ENCODE results near the gene DNAJB12. TPM values are rescaled to one million over a fixed set of nuclear protein-coding genes. Genes with fewer than 3 reads are reported as not detected.
"Not testable (repeated sequence)": the region's sequence is repeated elsewhere in the genome, so short reads cannot be mapped to it uniquely, and the experiment has no call there.

Gene DNAJB12
- 10 to 100 TPM; 25.8 to 33.4 TPM for total RNA-seq
- long read RNA-seq, full-length matches to known transcripts = 47 of 111 reads
- long read RNA-seq, partial matches to known transcripts = 3 of 111 reads
- long read RNA-seq, other reads (novel, unspliced or antisense) = 61 of 111 reads

- intact Hi-C loops (cut with DNase I) = no loop called here
- peak; percentile 91 for DNase-seq
- ATAC-seq = peak; percentile 93
These were observed at the start of gene DNAJB12 for GRCh38 chr10:72354356-72355213. Gene DNAJB12, minus strand, starts transcription at chr10:72354919. Its CDS starts 22 bp downstream, at chr10:72354897.

- intact Hi-C loops (cut with DNase I); DNase-seq; ATAC-seq: not testable (repeated sequence)
These were observed 40.9 kb upstream of the DNAJB12 start for GRCh38 chr10:72395581-72395980.

- intact Hi-C loops (cut with DNase I) = no loop called here
- no peak for DNase-seq
- no peak for ATAC-seq
These were observed 37.9 kb upstream of the DNAJB12 start for GRCh38 chr10:72392571-72392970.

GRCh38 chr10:72390764-72391163 is 36.0 kb upstream of the DNAJB12 start:
- intact Hi-C loops (cut with DNase I) = no loop called here
- ATAC-seq (no peak), DNase-seq (no peak)

- DNase-seq (no peak), ATAC-seq (no peak)
- intact Hi-C loops (cut with DNase I) = loop anchor here in 1 of 2 donors (10.0 kb wide), 1 partner anchor 155 kb away; no protein-coding TSS in a partner anchor
These were observed 35.0 kb upstream of the DNAJB12 start for GRCh38 chr10:72389716-72390115.

- DNase-seq (no peak), ATAC-seq (no peak)
- intact Hi-C loops (cut with DNase I) = loop anchor here in 1 of 2 donors (10.0 kb wide), 1 partner anchor 156 kb away; no protein-coding TSS in a partner anchor
These were observed 34.3 kb upstream of the DNAJB12 start for GRCh38 chr10:72389014-72389413.

GRCh38 chr10:72388062-72388461 is 33.3 kb upstream of the DNAJB12 start:
- DNase-seq = no peak
- ATAC-seq = no peak
- intact Hi-C loops (cut with DNase I) = loop anchor here in 1 of 2 donors (10.0 kb wide), 1 partner anchor 157 kb away; no protein-coding TSS in a partner anchor

- ATAC-seq (no peak), DNase-seq (no peak)
- intact Hi-C loops (cut with DNase I) = loop anchor here in 1 of 2 donors (10.0 kb wide), 1 partner anchor 158 kb away; no protein-coding TSS in a partner anchor
These were observed 32.3 kb upstream of the DNAJB12 start for GRCh38 chr10:72386916-72387586.

- ATAC-seq = no peak
- intact Hi-C loops (cut with DNase I) = loop anchor here in 1 of 2 donors (10.0 kb wide), 1 partner anchor 159 kb away; no protein-coding TSS in a partner anchor
- no peak for DNase-seq
These were observed 31.0 kb upstream of the DNAJB12 start for GRCh38 chr10:72385724-72386123.

- not testable (repeated sequence) for DNase-seq, ATAC-seq
- intact Hi-C loops (cut with DNase I) = loop anchor here in 1 of 2 donors (10.0 kb wide), 1 partner anchor 160 kb away; no protein-coding TSS in a partner anchor
These were observed 30.3 kb upstream of the DNAJB12 start for GRCh38 chr10:72384982-72385381.

- ATAC-seq (no peak), DNase-seq (no peak)
- intact Hi-C loops (cut with DNase I) = loop anchor here in 1 of 2 donors (10.0 kb wide), 1 partner anchor 165 kb away; no protein-coding TSS in a partner anchor
These were observed 25.1 kb upstream of the DNAJB12 start for GRCh38 chr10:72379776-72380175.

- intact Hi-C loops (cut with DNase I) = no loop called here
- DNase-seq (no peak), ATAC-seq (no peak)
These were observed 24.3 kb upstream of the DNAJB12 start for GRCh38 chr10:72379062-72379461.

- intact Hi-C loops (cut with DNase I) = no loop called here
- peak; percentile 14 to 63 for ATAC-seq
- DNase-seq = no peak
These were observed 20.9 kb upstream of the DNAJB12 start for GRCh38 chr10:72375585-72375984.

- DNase-seq (no peak), ATAC-seq (peak in 1 of 2 donors; percentile 50)
- intact Hi-C loops (cut with DNase I) = no loop called here
These were observed 20.5 kb upstream of the DNAJB12 start for GRCh38 chr10:72375173-72375572.

GRCh38 chr10:72370201-72370722 is 15.5 kb upstream of the DNAJB12 start:
- intact Hi-C loops (cut with DNase I) = no loop called here
- ATAC-seq (peak; percentile 32 to 78), DNase-seq (no peak)

- intact Hi-C loops (cut with DNase I) = loop anchor here (10.0 kb wide), 5 partner anchors 327 to 797 kb away; partner anchors contain the start of genes MCU (in 2 of the 2), ECD (in 1 of the 2) and FAM149B1 (in 1 of the 2)
- no peak for DNase-seq
- no peak for ATAC-seq
These were observed 12.7 kb upstream of the DNAJB12 start for GRCh38 chr10:72367301-72367960.

- no peak for DNase-seq
- intact Hi-C loops (cut with DNase I) = loop anchor here (2.0 to 10.0 kb wide), 6 partner anchors 330 to 800 kb away; partner anchors contain the start of genes MCU (in 2 of the 2), ECD (in 1 of the 2) and FAM149B1 (in 1 of the 2)
- ATAC-seq = no peak
These were observed 10.6 kb upstream of the DNAJB12 start for GRCh38 chr10:72365106-72365895.

All from left cardiac atrium (tissue), 4 donors.